NOMO-1 treated with dmso at 0.1 percent for 144 hours (cell line): ENCODE results near the gene CCDC93.

Experiments
- DNase-seq: peaks from one replicate; lab custom pipeline; 2025; ENCODE audit not compliant: unreplicated experiment; lab: John Stamatoyannopoulos, UW

Gene CCDC93

DNA sequence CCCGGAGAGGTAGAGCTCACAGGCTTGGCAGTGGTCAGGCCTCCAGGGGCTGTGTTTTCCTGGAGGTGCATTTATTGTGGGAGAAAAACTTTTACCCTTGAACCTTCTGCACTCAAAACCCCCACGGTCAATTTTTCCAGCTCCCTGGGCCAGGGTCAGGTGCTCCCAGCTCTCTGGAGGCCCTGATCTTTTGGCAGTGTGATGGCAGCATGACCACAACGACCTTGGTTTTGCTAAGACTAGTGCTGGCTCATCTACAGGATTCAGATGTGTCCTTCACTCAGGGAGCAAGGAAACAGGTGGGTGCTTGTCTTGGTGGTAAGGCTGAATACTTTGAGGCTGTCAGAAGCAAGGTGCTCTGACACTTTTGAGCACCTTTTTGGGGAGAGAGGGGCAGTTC lies 92.3 kb downstream of the CCDC93 start:
- no peak for DNase-seq

DNA sequence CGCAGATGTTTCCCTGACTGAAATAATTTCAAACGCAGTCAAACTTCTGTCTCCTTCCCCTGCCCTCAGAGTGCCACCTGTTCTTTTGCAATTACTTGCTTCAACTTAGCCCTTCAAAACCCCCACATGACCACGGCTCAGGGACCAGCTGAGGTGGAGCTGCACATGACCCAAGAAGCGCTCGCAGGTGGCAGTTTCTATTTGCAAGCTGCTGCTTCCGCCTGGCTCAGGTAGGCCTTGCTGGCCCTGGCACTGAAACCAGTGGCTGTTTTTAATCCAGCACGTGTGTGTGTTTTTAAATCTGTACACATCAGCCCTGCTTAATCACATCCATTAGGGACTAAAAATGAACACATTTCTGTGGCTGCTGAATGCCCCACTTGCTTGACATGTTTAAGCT lies 95.3 kb downstream of the CCDC93 start:
- DNase-seq = no peak

DNA sequence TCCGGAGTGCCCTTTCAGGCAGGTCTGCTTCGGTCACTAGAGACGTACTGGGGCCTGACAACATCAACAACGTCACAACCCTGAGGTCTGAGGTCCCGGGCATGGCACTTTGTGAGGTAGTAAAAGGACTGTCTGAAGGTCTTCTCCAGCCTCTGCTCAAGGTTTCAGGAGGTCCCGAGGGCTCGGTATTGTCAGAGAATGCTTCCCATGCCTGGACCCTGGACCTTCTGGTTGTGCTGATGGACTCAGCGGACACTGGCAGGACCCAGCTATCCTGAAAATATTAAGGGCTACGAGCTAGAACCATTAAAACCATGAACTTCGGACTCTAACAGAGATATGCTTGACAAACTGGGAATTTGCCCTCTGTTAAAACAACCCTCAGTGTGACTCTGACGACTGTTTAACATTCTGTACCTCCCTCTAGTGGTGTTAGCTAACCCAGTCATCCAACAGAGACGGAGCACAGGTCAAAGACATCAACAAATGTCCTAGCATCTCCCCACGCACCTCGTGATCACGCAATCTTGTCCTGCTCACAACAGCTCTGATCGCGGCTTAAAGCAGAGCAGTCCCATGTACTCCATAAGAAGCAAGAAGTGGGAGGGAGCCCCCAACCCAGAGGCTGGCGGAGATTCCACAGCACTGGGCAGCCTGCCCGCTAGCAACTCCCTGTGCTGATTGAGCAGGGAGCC lies 96.5 kb downstream of the CCDC93 start:
- DNase-seq = no peak

DNA sequence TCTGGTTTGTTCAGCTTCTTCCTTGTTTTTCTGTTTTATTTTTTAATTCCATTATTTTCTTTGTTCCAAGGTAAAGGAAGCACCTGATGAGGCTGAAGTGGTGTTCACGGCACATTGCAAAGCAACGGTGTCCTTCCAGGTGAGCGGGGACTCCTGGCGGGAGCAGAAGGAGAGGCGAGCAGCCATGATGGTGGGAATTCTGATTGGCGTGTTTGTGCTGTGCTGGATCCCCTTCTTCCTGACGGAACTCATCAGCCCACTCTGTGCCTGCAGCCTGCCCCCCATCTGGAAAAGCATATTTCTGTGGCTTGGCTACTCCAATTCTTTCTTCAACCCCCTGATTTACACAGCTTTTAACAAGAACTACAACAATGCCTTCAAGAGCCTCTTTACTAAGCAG lies 110.9 kb downstream of the CCDC93 start:
- DNase-seq = no peak

DNA sequence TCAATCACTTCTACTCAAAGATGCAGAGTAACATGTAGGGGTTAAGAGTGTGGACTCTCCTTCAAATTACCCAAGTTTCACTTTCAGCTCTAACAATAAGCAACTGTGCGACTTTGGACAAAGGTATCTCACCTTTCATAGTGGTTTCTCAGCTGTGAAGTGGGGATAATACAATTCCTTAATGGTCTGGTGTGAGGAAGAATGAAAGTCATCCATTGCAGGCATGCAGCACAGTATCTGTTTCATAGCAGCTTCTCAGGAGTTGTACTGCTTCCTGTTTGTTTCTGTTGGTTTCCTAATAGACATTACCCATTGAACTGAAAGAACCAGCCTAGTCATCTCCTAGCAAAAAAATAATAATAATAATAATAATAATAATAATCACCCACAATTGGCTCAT lies 125.0 kb downstream of the CCDC93 start:
- no peak for DNase-seq

DNA sequence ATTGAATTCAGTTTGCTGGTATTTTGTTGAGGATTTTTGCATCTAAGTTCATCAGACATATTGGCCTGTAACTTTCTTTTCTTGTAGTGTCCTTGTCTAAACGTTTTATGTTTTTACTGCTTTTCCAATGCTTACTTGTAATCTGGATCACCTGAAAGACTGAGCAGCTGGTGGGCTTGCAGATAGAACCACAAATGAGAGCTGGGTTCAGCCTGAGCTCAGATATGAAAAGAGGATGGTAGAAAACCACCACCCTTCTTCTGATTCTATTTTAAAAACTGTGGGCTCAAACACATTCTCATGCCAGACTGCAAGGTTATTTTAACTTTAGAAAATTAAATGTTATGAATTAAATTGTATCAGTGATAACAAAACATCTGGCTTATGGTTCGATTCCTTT lies 128.6 kb downstream of the CCDC93 start:
- DNase-seq = no peak

DNA sequence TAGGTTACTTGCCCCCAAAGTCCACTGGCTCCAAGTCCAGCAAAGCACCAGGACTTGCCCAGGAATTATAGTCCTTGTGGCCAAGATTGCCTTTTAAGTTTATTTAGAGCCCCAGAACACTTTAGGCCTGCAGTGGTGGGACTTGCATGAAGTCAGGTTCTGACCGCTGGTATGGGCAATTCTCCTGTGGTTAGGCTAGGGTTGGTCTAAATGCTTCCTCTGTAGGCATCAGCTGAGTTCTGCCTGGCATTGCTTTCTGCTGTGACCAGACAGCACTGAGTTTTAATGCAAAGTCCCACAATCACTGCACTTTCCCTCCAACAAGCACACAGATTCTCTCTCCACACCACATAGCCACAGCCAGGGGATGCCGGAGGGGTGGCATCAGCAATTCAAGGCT lies 134.9 kb downstream of the CCDC93 start:
- DNase-seq = no peak

DNA sequence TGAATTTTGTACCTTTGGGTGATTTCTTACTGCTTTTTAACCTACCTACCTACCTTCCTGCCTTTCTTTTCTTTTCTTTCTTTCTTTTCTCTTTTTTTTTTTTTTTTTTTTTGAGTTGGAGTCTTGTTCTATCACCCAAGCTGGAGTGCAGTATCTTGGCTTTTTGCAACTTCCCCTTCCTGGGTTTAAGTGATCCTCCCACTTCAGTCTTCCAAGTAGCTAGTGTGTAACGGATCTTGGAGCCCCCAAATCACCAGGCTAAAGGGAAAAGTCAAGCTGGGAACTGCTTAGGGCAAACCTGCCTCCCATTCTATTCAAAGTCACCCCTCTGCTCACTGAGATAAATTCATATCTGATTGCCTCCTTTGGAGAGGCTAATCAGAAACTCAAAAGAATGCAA lies 138.1 kb downstream of the CCDC93 start:
- no peak for DNase-seq
